ENCODE results near the gene MAD1L1.
"Not testable (repeated sequence)": the region's sequence is repeated elsewhere in the genome, so short reads cannot be mapped to it uniquely, and the experiment has no call there.

MAD1L1 gene

DNA sequence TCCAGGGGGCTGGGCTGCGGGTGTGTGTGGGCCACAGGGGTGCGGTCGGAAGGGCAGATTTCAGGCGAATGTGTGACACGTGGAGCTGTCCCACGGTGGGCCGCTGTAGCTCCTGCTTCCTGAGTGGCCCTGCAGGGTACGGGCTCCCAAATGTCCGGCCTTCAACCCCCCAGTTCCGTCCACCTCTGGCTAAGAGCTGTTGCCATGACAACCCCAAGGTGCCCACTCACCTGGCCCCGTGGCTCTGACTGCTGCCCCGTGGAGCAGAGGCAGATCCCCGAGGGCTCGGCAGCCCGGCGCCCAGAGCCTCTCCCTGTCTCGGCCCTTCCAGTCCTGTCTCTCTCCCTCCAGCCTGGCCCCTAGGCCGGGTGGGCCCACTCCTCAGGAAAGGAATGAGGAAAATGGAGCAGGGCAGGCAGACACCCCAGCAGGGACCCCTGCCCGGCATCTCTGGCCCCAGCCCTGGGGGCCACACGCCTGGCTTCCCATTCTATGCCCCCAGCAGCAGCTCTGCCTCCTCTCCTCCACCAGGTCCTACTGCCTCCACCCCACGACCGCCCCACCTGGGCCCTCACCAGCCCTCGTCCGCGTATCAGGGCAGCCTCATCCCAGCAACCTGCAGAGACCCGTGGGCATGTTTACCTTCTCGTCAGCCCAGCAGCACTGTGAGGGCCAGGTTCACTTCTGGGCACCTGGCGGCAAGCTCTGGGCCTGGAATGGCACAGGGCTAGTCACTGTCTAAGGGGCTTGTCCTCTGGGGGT is 347.1 kb downstream of the MAD1L1 start:
- DNase-seq, result no peak

DNA sequence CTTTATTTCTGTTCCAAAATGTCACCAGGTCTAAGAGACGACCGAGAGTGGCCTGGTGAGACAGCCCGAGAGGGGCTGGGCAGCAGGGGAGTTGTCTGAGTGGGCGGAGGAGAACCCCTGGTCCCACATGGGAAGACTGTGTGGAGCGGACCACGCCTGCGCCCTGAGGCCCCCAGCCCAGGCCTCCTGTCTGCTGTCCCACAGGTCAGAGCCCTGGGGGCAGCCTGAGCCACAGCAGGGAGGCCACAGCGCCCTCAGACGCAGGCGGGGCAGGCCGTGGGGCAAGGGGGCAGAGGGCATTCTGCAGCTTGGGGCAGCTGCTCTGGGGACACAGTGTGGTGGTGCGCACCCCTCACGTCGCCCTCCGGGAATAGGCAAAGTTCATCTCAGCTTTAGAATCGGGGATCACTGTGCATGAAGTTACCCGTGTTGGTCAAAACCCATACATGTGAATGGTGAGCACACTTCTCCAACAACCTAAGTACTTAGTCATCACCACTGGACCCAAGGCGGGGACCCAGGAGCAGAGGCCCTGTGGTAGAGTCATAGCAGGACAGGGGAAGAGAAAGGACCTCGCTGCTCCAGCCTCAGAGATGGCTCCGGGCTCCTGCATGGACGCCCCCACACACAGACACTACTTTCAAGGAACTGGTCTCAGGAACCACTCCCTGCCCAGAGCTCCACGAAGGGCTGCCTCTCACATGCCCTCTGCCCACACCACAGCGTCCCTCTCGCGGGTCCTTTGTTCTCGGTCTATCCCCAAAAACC is 348.0 kb downstream of the MAD1L1 start:
- DNase-seq, result no peak

DNA sequence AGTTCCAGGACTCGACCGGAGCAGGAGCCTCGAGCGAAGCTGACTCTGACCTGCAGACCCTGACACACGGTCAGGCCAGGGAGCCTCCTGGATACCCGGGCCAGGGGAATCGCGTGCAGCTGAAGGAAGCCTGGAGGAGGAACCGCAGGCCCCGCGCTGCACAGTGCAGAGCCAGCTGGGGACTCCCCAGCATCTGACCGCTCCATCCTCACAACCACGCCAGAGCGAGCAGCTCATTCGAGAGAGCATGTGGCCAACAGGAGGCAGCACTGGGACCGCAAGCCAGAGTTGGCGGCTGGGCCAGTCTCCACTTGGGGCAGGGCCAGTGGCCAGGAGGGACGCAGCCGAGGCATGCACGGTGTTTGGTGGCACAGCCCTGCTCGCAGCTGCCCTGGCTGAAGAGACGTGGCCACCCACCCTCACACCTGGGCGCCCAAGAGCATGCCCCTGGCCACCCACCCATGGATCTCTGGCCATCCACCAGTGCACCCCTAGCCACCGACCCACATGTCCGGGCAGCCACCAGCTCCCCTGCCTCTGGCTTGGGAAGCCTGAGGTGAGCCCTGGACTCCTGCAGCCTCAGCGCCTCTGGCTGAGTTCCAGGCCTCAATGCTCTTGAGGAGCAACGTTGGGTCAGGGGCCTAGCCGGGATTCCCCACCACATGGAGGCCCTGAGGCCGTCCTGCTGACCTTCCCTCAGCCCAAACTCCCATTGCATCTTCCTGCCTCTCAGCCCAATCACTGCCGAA is 348.7 kb downstream of the MAD1L1 start:
- DNase-seq, result no peak

DNA sequence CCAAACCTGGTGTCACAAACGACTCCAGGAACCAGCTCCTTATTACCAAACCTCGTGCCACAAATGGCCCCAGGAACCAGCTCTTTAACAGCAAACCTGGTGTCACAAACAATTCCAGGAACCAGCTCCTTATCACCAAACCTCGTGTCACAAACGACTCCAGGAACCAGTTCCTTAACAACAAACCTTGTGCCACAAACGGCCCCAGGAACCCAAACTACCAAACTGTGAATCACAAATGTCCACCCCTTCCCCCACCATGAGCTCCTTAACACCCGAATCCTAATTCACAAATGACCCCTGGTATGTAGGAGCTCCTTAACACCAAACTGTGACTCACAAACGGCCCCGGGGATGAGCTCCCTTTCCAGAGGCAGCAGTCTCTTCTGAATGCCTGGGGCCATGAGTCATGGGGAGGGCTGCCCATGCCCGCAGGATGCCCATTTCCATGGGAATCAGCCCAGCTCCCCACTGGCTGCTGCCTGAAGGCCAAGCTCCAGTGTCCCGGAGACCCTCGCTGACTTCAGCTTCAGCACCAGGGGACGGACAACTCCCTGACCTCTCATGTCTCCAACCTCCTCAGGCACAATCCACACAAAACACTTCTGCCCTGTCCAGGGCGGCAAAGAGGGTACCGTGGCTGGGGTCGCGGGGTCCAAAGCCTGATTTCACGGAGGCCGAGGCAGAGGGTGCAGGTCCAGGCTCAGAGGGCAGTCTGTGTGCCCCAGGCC is 349.5 kb downstream of the MAD1L1 start:
- no peak for DNase-seq

DNA sequence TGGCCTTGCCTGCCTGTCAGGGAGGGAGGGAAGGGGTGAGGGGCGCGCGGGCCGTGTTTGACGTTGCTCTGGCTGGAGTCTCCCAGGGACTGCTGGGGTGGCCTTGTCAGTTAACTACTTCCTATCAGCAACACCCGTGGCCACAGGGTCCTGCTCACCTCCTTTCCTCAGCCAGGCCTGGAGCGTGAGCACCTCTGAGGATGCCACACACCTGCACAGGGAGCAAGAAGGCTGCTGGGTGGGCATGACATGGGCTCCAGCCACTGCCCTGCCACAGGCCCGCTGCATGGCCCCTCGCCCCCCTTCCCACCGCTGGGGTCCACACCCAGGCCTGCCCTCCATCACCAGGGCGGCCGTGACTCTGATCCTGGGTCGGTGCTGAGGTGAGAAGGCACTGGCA is 350.3 kb downstream of the MAD1L1 start:
- DNase-seq, result no peak

DNA sequence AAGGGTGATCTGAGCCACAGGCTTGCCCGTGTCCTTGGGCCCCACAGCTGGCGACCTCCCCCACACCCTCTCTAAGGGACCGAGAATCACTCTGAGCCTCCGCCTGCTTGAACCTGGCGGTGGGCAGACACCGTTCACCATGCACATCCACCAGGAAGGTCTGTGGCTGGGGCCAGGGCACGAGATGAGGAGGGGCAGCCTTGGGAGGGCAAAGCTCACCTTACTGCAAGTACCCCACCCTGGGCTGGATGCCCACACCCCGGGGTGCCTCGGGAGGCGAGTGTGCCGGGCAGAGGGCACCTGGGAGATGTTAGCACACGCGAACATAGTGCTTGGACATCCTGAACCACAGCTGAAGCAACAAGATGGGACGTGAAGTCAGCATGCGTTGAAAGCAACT is 350.8 kb downstream of the MAD1L1 start:
- DNase-seq, result no peak

DNA sequence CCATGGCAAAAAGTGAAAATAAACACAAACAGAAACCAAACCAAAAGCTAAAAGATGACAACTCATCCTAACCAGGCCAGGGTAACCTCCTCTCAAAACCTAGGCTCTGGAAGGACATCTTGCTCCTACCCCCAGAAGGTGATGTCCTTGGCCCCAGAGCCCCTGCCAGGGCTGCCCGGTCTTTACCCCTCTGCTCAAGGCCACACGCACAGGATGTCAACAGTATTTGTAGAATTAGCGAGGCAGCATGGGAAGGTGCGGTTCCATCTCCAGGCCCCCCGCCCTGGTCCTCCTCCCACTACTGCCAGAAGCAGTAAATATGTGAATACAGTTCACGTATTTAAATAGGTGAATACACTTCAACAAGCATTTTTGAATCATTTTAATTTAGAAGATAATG is 356.1 kb downstream of the MAD1L1 start:
- not testable (repeated sequence) for DNase-seq

DNA sequence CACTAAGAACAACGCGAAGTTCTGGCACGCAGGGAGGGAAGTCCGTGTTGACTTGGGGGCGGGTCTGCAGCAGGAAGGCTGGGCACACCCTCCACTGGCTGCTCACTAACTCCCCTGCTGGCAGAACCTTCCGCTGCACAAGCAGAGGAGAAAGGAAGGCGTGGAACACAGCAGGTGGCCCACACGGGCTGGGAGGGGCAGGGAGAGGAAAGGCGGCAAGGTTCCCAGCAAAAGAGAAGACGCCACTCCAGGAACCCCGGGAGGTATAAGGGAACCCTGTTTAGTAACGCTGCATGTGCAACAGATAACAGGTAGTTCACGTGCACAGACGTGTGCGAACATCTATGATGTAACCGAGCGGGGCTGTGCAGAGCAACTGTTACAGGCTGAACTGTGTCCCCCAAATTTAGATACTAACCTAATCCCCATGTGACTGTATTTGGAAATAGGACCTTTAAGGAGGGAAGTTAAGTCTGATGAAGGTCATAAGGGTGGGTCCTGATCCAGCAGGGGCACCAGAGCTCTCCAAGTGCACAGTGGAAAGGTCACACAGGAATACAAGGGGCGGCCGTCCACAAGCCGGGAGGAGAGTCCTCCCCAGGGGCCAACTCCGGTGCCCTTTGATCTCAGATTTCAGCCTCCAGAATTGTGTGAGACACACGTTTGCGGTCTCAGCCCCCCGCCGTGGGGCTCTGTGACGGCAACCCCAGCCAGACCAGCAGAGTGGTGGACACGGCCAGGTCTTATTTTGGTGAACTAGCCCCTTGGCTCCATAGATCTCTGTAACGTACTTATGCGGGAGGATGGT is 357.1 kb downstream of the MAD1L1 start:
- DNase-seq, result peak; percentile 78

DNA sequence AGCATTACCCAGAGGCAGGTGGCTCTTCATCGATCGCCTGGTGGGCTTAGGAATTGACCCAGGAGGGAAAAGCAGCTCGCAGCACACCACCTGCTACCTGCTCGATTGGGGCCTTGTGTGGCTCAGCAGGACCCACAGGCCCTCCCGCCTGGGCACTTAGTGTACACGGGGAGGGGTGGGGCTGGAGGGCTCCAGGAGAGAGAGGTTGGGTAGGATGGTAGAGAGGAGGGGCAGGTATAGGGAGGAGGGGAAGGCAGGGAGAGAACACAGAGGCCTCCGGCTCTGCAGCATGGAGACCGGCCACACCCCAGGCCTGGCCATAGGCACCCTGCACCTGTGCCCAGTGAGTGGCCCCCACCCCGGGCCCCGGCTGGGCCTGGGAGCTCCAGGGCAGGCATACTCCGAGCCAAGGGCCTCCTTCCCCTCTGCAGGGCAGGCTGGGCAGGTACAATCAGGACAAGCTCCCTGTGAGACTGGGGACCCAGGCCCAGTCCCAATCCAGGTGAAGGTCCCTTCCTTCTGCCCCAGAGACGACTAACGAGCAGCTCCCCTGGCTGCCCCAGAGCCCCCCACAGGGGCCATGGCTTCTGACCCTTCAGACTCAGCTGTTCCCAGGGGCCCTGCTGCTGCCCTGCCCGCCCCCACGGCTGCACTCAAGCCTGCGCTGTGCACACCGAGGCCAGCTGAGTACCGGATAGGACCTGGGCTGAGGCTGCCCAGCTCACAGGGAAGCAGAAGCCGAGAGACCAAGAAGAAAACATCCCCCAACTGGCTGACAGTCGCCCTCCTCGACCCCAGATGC is 358.0 kb downstream of the MAD1L1 start:
- peak; percentile 97 for DNase-seq

DNA sequence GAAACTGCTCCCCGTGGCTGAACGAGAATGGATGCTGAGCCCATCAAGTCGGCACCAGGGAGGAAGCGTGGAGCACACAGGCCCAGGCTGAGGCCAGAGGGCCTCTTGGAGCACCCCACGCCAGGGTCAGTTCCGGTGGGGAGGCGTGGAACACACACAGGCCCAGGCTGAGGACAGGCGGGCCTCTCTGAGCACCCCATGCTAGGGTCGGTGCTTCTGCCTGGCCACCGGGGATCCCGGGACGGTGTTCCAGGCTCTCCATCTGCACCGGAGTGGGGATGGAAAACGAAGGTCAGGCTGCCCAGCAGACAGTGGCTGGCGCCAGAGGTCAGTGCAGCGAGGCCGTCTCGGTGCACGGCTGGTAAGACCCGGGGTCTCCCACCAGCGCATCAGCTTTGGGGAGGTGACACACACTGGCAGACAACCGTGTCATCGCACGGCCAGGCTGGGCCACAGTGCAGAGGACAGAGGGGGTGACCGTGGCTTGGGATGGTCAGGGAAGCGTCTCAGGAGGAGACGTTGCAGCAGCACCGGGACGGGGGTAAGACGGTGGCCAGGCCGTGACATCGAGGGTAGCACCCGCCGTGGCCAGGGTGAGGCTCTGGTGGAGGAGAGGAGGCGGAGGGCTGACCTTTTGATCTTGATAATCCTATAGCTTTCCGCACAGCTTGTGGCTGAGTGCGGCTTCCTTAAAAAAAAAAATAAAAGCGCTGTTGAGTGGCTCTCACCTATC is 358.7 kb downstream of the MAD1L1 start:
- no peak for DNase-seq

DNA sequence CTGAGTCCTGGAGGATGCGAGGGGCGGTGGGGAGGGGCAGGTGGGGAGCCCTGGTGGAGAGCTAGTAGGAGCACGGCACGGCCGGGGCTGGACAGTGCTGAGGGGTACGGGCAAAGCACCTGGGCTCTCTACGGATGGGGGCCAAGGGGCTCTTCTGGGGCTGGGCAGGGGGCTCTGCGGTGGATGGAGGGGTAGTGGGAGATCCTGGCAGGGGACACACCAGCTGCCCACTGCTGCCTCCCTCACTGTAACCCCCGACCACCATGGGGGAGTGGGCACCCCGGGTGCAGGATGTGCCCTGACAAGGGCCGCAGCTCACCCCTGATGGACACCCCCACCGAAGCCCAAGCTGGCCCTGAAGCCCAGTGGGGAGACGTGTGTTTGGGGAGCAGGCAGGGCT is 359.3 kb downstream of the MAD1L1 start:
- DNase-seq, result no peak

DNA sequence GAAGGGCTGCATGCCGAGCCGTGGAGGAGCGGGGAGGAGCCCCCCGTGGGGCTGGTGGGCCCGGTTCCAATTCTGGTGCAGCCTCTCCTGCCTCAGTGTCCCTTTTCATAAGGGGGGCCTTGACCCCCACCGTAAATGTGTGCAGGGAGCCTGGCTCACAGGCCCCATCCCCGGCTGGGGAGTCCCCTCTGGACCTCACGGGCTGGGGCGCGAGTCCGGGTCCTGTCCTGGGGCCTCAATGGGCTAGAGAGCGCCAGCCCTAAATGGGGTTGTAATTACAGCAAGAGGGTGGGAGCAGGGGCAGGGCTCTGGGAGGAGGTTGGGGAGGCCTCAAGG is 359.7 kb downstream of the MAD1L1 start:
- DNase-seq, result no peak

DNA sequence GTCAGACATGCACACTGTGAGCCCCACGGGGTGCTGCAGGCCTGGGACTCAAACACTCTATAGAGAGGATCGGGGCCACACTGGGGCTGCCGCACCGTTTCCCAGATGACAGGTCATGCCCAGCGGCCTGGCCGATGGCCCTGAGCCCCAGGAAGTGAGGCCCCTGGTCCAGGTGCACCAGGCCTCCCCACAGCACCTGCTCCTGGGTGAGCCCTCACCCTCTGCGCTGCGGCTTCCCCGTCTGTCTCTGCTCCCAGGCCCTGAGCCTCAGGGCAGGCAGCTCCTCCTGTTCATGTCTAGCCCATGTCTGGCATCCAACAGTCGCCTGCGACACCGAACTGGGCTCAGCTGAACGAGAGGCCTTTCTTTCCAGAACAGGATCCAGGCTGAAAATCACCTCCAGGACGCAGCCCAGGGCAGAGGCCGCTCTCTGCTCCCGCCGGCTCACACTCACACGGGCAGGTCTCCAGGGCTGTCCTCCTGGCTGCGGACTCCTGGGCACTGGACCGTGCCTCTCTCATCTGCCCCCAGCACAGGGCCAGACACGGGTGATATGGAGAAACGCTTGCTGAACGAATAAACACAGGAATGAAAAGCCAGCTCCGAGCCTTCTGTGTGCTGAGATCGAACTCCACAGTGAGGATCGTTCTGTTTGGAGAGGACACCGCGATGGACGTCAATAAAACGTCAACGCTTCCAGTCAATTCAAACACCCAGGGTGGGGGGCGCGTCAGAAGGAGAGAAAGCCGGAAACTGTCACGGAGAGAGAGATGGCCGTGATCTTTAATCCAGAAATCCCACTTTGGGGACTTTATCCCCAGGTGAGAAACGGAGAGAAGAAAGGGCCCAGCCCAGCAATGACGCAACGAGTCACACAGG is 360.3 kb downstream of the MAD1L1 start:
- no peak for DNase-seq

DNA sequence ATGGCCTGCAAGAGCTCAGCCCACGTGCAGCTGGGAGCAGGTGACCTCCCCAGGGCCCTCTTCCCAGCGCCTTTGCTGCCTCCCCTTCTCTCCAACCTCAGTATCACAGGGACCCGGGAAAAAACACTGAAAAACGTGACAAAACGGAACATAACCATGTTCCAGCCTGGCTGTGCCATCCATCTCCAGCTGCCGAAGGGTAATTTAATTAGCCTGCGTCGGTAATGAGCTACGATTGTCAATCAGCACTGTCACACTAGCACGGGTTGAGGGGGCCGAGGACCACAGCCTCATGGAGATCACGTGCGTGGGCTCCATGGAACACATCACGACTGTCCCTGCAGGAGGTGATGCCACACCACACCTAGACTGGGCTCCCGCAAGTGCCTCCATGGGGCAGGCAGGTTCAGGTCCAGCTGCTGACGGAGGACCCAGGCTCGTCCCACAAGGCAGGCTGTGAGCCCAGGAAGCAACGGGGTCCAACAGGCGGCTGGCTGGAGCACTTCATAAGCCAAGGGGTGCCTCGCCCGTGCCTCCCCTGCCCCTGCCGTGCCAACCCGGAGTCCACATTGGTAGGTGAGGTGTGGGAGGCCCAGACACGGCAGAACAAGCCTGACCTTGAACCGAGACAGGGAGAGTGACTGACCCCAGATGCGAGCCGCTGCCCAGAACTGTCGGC is 363.2 kb downstream of the MAD1L1 start:
- DNase-seq, result no peak

DNA sequence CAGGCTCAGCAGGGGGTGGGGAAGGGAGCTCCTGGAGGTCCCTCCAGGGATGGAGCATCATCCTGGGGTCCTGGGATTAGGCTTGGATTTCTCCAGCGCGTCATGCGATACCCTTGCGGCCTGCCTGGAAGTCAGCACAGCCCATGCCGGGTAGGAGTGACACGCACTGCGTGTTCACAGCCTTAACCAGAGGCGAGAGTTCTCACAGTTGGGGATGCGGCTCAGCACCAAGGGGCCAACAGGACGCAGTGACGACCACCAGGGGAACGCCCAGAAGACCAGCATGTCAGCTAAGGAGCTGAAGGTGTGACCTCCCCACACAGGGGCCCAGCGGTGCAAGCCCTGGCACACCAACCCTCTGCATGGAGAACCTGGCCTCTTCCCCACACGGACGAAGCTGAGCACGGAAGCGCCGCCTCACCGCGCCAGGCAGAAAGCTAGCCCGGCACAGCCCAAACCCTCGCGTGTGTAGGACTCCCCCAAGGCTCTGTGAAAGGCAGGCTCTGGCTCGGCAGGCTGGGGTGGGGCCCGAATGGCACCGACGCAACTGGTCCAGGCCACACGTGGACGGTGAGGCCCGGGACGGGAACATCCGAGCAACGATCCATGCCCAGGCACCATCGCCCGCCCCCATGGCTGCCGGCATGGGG is 364.1 kb downstream of the MAD1L1 start:
- DNase-seq, result no peak

DNA sequence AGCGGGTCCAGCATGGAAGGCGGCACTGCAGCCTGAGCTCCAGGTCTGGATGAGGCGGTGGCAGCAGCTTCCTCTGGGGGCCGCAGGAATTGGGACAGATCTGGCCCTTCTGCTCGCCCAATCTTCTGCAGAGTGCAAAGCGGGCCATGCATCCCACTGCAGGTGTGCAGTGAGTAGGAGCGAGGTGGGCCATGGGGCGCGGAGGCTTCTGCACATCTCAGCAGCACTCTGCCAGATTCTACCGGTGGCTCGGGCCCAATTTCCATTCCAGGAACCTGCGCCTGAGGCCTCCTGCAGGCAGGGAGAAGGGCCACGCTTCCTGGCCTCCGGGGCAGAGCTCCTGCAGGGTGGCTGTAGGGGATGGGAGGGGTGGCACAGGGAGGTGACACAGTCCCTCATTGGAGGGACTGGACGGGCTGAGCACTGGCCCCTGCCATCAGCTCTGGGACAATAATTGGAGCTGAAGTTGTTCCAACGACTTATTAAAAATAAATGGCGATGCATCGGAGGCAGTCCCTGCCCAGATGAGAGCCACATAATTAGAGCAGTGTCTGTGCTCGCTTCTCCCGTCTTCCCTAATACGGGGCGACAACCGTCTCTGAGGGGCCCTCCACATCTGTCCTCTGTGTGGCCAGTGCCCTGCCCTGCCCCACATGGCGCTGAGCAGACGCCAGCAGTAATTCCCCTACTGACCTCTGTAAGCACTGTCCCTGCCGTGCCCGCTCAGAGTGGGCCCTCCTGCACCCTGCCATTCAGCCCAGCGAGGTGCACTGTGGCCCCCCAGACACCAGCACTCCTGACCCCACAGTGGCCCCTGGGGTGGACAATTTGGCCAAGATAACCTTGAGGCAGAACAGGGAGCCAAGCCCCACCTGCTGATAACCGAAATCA is 365.1 kb downstream of the MAD1L1 start:
- DNase-seq, result no peak

DNA sequence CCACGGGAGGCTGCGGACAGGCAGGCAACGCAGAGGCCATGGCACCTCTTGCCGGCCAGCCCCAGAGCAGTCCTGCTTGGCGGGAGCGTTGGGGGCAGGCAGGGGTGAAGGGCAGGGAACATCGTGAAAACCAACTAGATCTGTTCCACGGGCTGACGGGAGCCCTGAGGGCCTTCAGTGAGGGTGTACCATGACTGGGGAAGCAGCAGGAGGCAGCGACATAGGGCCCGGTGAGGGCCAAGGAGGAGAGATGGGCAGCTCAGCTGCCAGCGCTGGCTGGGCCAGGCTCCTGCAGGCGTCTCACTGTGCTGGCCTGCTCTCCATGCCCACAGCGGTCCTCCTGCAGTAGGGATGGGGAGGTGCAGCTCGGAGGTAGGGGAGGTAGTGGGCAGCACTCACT is 366.1 kb downstream of the MAD1L1 start:
- DNase-seq, result no peak
